LNCAP (cell line): ENCODE results near the gene GPR18.

Experiments used
- CTCF ChIP-seq: fragments of 450-650 bp; IDR thresholded peaks from 2 replicates; pipeline ENCODE4 v1.5.1; 2017; ENCODE audit warnings: mild to moderate bottlenecking

Gene GPR18

GRCh38 chr13:99207511-99207910 is 50.7 kb downstream of the GPR18 start:
- no peak for TF ChIP-seq CTCF

- no peak for TF ChIP-seq CTCF
Observed at GRCh38 chr13:99206873-99207272, 51.3 kb downstream of the GPR18 start.

GRCh38 chr13:99206226-99206625 is 52.0 kb downstream of the GPR18 start:
- TF ChIP-seq CTCF: no peak

GRCh38 chr13:99205621-99206220 is 52.5 kb downstream of the GPR18 start:
- no peak for TF ChIP-seq CTCF
